Measurements from ENCODE around the gene GBF1. TPM values are rescaled to one million over a fixed set of nuclear protein-coding genes. Genes with fewer than 3 reads are reported as not detected.
"Not testable (repeated sequence)": the region's sequence is repeated elsewhere in the genome, so short reads cannot be mapped to it uniquely, and the experiment has no call there.

GBF1 gene
- total RNA-seq, 3 donors from 2014 or later: 51.9 to 67.8 (median 62.9) TPM

- H3K4me1 ChIP-seq (ENCODE audit: low read depth): peaks cover 9% of the 10 kb centered on the region
- TF ChIP-seq CTCF (IDR thresholded peaks at IDR 0.05): no peak
- intact Hi-C loops (cut with DNase I, micrococcal nuclease): no loop called here
- no peaks in the 10 kb centered on the region for H3K36me3 ChIP-seq (ENCODE audit: low read depth)
- ATAC-seq (no peak), DNase-seq (no peak)
- H3K4me3 ChIP-seq: no peak overlapping the region
- peaks cover 12% of the 10 kb centered on the region for H3K9me3 ChIP-seq
These were observed 42.9 kb upstream of the GBF1 start for GRCh38 chr10:102202386-102202785.

GRCh38 chr10:102208311-102209035 is 36.9 kb upstream of the GBF1 start:
- H3K36me3 ChIP-seq (ENCODE audit: low read depth): no peaks in the 10 kb centered on the region
- intact Hi-C loops (cut with DNase I, micrococcal nuclease): no loop called here
- peak; percentile 65 for ATAC-seq
- H3K4me1 ChIP-seq (ENCODE audit: low read depth): peaks cover 4% of the 10 kb centered on the region
- TF ChIP-seq CTCF (IDR thresholded peaks at IDR 0.05): no peak
- H3K9me3 ChIP-seq: peaks cover 12% of the 10 kb centered on the region
- peak in 1 of 3 donors; percentile 41 for DNase-seq
- no peak overlapping the region for H3K4me3 ChIP-seq

GRCh38 chr10:102211615-102212299 is 33.6 kb upstream of the GBF1 start:
- ATAC-seq (no peak), DNase-seq (no peak)
- H3K4me1 ChIP-seq (ENCODE audit: low read depth): peaks cover 4% of the 10 kb centered on the region
- H3K4me3 ChIP-seq: no peak overlapping the region
- intact Hi-C loops (cut with DNase I, micrococcal nuclease): no loop called here
- H3K9me3 ChIP-seq: no peaks in the 10 kb centered on the region
- no peaks in the 10 kb centered on the region for H3K36me3 ChIP-seq (ENCODE audit: low read depth)
- TF ChIP-seq CTCF (IDR thresholded peaks at IDR 0.05): no peak

GRCh38 chr10:102213599-102213998 is 31.7 kb upstream of the GBF1 start:
- H3K4me3 ChIP-seq; intact Hi-C loops (cut with DNase I, micrococcal nuclease); ATAC-seq; H3K9me3 ChIP-seq; H3K36me3 ChIP-seq (ENCODE audit: low read depth); DNase-seq; H3K4me1 ChIP-seq (ENCODE audit: low read depth): not testable (repeated sequence)

- intact Hi-C loops (cut with DNase I, micrococcal nuclease): no loop called here
- no peak for TF ChIP-seq CTCF (IDR thresholded peaks at IDR 0.05)
- no peaks in the 10 kb centered on the region for H3K36me3 ChIP-seq (ENCODE audit: low read depth)
- H3K9me3 ChIP-seq: no peaks in the 10 kb centered on the region
- no peak overlapping the region for H3K4me3 ChIP-seq
- ATAC-seq (no peak), DNase-seq (no peak)
- H3K4me1 ChIP-seq (ENCODE audit: low read depth): no peaks in the 10 kb centered on the region
These were observed 26.0 kb upstream of the GBF1 start for GRCh38 chr10:102219370-102219769.

GRCh38 chr10:102220612-102221011 is 24.7 kb upstream of the GBF1 start:
- Histone ChIP-seq H3K4me3 (no peak overlapping the region), H3K4me1 (ENCODE audit: low read depth) (no peaks in the 10 kb centered on the region), H3K9me3 (no peaks in the 10 kb centered on the region), H3K36me3 (ENCODE audit: low read depth) (no peaks in the 10 kb centered on the region)
- ATAC-seq (no peak), DNase-seq (no peak)
- no peak for TF ChIP-seq CTCF (IDR thresholded peaks at IDR 0.05)
- intact Hi-C loops (cut with DNase I, micrococcal nuclease): no loop called here
